ENCODE data around the gene SBSN.
"Not testable (repeated sequence)": the region's sequence is repeated elsewhere in the genome, so short reads cannot be mapped to it uniquely, and the experiment has no call there.

Gene SBSN

DNA sequence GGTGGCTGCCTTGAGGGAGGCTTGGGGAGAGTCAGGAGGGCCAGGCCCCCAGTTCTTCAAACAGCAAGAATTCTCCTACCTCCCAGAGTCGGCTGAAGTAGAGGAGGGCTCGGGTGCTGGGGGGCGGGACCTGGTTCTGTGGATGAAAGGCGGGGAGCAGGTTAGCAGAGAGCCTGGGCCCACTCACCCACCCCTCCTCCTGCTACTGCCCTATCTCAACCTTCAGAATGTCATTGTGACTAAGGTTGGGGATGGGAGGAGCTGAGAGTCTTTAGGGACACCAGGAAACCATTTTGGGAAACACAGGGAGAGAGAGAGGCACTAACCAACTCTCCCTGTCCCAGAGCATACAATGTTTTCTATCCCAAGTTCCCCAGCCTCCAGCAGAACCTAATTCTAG, 25.4 kb downstream of the SBSN start:
- no peak for DNase-seq

DNA sequence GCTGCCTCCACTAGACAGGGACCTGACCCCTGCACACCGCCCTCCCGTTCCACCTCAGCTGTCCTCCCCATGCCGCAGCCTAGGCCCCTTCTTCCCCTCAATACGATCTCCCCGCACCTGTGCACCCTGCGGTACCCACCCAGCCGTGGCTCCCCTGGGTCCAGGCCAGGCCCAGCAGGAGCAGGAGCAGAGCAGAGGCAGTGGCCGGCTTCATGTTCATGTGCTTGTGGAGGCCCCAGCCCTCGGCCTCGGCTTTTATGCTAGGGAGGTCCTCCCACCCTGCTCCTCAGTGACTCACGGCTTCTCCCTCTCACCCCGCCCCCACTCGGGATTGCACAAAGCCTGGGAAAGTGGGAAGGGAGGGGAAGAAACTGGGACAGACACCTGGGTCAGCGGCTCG, 26.4 kb downstream of the SBSN start:
- DNase-seq, result no peak

DNA sequence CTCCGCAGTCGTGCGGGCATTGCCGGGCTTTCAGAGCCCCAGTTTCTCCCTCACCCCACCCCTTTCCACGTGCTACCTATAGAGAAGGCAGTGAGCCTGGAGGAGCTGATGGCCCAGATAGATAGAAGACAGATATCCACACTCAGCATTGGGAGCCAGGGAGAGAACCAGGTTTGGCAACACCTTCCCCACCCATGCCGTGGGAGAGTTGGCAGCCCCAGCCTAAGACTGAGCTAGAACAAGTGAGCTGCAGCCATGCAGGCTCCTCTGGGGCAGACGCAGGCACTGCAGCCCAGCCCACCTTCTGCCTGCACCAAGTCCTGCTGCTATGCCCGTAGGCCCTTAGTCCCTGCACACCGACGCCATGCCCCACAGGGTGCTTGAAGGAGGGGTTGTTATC, 27.5 kb downstream of the SBSN start:
- no peak for DNase-seq

DNA sequence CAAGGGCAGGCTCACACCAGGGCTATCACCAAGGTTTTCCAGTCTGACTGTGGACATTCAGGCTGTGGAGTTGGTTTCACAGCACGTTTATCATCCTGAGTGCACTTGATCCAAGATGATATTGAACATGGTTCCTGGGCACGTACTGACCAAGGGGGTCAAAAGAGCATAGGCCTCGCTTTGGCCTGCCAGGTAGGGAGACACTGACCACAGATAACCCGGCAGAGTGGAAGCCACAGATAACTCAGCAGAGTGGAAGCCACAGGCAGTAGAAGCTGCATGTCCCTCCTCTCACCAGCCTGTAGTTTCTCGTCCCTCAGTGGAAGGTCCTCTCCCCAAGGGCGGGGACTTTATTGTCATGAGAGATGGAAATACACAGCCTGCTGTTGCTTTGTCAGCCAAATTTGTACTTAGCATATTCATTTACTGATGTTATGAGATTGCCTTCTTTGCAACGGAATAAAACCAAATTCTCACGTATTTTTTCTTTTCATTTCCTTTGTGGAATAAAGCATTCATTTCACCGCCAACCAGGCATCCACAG, 29.1 kb downstream of the SBSN start:
- no peak for DNase-seq

DNA sequence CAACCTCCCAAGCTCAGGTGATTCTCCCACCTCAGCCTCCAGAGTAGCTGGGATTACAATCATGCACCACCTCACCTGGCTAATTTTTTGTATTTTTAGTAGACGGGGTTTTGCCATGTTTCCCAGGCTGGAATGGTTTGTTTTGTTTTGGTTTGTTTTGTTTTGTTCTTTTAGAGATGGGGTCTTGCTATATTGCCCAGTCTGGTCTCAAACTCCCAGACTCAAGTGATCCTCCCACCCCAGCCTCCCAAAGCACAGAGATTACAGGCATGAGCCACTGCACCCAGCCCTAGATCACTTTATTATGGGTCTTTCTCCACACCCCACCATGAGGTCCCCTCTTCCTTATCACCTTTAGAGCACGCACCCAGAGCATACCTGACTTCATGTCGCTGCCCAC, 29.9 kb downstream of the SBSN start:
- DNase-seq, result no peak

DNA sequence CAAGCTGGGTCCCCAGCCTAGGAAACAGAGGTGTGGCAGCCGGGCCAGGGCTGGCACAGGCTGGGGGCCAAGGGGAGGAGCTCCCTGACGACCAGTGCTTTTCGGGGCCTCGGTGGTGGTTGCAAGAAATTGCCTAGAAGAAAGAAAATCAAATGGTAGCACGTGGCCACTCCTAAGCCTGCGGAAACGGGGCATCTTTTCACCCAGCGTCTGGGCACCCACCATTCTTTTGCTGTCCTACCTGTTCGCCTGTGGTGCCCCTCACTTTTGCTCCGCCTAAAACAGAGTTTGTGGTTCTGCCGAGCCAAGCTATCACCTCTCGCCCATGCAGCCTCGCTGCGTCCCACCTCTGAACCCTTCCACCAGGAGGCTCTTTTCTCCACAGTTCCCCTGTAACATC, 30.7 kb downstream of the SBSN start:
- no peak for DNase-seq

DNA sequence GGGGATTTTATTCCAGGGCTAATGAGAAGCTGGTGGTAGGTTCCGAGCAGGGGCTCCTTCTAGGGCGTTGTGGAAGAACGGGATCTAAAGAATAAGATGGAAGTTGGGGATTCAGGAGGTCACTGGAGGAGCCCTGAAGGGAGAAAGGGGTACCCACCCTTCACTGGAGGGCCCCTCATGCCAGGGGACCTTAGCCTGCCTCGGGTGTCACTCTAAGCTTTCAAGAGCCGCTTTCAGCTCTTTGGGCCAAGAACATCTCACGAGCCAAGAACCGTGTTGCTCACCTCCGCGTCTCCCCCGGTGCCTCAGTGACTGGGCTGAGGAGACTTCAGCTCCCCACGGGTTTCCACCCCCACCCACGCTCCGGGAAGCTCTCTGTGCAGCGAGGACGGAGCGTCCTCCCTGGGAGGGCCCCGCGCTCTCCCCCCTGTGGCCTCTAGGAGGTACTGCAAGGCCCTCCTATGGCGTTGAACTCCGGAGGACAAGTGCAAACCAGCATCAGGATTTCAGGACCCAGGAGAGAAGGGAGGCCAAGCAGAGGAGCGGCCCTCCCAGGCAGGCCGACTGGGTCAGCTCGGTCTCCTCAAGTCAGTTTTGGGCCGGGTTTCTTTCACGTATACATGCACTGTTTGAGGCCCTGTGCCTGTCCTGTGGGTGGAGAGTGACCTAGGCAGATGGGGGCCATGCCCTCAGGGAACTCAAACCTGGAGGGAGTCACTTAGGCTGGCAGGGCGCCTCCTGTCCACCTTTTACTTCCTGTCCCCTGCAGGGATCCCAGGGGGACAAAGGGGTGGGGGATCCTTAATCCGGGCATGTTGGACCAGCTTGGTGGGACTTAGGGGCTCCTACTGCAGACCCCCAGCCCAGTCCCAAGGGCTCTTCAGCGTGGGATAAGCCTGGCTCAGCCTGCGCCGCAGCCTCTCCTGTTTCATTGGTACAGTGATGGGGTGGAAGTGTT, 32.7 kb downstream of the SBSN start:
- peak; percentile 73 for DNase-seq

DNA sequence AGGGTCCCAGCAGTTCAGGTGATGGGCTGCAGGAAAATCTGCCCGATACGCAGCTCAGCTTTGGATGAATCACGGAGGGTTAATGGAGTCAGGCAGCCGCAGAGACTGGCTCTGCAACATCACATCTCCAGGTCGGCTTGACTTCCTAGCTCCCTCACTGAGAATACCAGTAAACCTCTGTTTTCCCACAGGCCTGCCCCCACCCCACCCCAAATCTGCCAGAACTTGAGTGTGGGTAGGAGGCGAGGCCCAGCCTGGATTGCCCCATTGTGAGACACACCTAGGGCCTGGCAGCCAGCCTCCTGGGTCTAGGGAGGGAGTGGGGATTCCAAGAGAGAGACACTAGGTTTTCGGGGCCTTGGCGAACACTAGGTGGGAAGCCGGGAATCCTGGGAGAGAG, 34.1 kb downstream of the SBSN start:
- DNase-seq, result no peak

DNA sequence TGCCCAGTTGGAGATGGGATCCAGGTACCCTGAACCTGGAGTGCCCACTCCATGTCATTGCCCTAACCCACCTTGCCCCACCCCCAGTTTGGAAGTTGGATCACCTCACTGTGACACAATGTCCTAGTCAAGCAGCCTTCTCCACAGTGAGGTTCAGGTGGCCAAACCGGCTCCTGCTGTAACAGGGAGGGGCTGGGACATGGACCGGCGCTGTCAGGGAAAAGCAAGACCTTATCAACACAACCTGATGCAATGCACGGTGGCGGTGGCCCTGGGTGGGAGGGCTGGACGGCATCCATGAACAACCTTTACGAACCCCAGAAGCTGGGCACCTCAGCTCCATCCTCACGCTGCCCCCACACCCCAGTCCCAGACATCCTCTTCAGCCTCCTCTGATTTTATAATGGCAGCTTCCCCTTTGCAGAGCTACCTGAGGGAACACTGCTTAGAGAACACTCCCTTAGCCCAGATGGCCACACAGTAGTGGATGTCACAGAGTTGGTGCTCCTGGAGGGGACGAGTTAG, 36.2 kb downstream of the SBSN start:
- DNase-seq, result no peak

DNA sequence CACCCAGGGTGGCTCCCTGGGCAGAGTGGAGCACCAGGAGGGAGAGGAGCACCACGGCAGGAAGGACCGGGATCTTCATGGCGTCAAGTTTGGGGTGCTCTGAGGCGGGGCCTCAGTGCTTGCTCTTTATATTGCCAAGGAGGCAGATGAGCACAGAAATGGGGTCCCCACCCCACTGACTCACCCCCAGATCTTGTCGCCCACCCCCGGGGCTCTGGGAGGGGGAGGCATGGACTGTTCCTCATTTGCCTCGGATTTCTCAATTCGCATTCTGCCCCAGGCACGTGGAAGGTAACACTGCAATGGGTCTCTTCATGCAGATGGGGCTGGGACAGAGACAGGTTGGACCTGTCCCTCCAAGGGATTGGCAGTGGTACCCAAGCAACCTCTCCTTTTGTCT, 37.7 kb downstream of the SBSN start, which contains the start of gene KRTDAP:
KRTDAP (minus strand) TSS at position 101 of the 400 bp plus-strand sequence; CDS start at position 79, 22 bp downstream.
- no peak for DNase-seq

DNA sequence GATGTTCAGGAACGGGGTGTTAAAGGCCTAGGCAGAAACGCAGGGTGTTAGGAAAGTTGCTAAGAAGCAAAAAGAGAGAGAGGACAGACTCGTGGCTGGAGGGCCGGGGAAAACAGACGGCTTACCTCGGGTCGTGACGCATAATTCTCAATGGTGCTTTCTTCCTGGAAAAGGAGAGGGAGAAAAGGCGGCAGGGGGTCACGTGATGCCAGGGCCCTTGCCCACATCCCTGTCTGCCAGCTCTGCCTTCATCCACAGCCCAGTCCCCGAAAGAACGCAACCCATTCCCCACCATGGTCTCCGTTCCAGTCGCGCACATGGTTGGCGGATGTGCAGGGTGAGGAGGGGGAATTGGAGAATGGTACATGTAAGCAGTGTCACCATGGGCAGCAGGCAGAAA, 39.4 kb downstream of the SBSN start:
- no peak for DNase-seq

DNA sequence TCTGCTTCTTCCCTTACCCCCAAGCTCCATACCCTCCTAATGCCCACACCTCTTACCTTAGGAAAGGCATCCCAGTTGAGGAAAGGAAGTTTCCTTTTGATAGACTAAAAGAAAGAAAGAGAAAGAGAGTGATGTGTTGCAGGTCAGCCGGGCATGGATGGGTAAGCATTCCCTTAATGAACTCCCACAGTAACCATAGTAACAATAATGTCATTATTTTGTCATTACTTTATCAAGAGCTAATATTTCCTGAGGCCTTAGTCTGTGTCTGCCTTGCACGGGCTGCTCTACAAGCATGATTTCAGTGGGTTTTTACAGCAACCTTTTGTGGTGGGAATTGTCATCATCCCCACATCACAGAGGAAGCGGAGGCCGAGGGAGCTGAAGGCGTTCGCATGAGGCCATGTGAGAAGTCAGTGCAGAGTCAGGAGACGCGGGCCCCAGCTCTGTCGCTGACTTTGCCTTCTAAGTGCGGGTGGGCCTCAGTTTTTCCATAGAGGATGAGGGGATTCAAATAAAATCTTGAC, 40.4 kb downstream of the SBSN start:
- DNase-seq, result no peak

DNA sequence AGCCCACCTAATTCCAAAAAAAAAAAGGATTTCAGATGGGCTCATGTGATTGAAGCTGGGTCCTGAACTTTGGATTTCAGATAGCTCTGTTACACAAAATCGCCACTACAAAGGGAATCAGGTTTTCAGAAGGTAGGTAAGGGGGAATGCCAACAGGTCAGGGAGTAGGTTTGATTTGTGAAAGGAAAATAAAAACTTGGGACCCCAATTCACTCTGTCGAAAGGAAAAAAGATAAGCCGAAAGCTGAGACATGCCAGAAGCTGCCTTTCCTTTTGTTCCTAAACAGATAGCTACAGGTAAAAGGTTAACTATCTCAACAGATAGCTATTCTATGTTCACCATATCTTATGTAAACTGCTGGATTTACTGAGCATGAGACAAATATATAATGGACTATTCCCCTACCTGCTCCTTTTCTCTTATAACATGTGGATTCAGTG, 41.8 kb downstream of the SBSN start:
- DNase-seq, result no peak

DNA sequence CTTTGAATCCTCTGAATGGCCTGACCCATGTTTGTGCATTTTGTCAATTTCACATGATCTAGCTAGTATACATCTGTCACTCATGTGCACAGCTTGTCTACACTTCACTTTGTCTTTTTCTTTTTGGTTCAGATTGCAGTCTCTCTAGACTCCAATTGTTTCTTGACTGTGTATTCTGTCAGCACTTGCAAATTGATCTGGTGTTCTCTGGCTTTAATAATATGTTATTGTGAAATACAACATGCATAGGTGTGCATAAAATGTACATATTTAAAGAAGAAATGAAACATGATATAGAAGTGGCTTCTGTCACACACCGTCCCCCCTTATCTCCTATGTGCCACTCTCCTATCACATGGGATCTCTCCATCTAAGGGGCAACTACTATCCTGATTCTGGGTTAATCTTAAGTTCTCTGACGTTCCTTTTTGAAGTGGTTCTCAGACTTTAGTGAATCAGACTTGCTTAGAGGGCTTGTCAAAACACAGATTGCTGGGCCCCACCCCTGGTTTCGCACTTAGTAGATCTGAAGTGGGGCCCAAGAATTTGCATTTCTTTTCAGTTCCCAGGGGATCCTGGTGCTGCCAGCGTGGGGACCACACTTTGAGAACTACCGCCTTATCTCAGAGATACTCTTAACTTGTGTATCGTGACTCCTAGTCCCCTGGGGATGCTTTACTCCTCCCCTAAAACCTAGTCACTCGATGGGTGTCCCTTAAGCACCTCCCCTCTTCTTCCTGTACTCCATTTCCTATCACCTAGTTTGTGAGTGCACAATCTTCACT, 43.7 kb downstream of the SBSN start:
- DNase-seq, result no peak

DNA sequence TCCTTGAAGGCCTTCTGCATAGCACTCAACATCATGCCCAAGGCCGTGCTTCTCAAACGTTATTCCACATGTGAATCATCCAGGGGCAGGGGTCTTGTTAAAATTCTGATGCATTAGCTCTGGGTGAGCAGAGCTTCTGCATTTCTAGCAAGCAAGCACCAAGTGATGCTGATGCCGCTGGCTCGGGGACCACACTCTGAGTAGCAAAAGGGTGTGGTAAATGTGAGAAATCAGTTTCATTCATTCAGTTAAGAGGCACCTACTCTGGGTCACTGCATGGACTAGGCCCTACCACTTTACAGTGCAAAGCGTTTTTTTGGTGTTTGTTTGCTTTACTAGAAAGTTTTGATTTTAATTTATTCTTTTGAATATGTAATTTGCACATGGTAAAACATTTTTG, 45.0 kb downstream of the SBSN start:
- no peak for DNase-seq

DNA sequence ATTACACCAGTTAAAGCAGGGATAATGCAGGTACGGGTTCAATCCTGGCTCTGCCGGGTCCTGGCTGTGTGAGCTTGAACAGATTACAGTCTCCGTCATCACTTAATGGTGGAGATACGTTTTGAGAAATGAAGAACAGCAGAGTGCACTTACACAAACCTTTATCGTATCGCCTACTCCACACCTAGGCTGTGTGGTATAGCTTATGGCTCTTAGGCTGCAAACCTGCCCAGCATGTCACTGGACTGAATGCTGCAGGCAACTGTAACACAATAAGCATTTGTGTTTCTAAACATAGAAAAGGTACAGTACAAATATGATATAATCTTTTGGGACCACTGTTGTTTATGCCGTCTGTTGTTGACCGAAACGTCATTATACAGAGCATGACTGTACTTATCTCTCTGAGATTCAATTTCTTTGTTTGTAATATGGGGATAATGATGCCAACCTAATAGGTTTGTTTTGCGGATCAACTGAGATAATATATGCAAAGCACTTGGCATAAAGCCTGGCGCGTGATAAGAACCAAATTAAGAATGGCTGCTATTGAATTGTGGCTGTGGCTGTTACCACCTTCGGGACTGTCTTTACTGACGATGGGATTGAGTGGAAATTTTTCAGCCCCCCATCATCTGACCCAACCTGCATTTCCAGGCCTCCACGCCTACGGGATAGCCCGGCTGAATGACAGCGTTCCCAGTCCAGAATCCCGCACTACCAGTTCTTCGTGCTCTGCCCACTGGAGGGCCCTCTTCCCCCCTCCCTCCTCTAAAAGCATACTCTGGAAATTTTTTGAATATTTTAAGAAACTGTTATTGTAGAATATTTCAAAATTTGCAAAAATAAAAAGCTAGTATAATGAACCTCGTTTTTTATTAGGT, 49.1 kb downstream of the SBSN start:
- DNase-seq, result peak; percentile 57

DNA sequence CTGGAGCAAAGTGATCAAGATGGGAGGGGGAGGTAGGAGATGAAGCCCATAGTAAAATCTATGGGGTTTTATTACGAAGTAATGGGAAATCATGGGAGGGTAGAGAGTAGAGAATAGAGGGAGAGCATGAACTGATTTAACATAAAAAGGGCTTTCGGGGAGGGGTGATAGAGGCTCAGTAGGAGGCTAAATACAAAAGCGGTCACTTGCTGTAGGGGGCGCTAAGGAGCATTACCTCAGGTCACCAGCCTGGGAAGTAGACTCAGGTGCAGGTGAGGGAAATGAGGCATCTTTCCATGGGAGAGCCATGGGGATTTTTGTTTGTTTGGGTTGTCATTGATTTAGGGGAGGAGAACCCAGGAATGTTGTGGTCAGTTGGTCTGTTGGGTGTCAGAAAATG, 52.0 kb downstream of the SBSN start:
- DNase-seq, result peak; percentile 5

DNA sequence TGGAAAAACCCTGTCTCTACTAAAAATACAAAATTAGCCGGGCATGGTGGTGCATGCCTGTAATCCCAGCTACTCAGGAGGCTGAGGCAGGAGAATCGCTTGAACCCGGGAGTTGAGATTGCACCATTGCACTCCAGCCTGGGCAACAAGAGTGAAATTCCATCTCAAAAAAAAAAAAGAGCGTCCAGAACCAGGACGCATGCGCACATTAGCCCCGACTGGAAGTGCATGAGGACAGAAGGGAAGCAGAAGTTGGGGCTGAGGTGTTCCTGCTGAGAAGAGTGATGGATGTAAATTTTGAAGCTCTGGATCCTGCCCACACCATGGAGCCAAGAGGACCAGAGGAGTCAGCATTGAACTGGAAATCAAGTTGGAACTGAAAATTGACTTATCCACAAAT, 53.5 kb downstream of the SBSN start:
- not testable (repeated sequence) for DNase-seq

DNA sequence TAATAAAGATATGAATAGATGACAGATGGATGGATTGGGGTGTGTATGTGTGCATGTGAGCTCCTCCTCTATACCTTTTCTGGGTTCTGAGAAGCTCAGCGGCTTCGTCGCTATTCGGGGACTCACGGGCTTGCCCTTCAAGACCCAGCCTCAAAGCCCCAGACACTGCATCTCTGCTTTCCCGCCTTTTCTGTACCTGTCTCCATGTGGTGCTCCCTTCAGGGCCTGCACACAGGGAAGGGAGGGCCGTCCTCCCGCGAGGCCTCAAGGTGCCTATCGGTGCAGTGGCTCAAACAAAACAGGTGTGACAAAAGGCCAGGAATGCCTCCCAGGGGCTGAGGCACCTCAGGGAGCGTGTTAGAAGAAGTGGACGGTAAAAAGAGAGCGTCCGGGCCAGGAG, 54.0 kb downstream of the SBSN start:
- DNase-seq, result no peak

All from NCI-H82 (cell line).